Measurements from ENCODE around the gene APOL2.

DNA sequence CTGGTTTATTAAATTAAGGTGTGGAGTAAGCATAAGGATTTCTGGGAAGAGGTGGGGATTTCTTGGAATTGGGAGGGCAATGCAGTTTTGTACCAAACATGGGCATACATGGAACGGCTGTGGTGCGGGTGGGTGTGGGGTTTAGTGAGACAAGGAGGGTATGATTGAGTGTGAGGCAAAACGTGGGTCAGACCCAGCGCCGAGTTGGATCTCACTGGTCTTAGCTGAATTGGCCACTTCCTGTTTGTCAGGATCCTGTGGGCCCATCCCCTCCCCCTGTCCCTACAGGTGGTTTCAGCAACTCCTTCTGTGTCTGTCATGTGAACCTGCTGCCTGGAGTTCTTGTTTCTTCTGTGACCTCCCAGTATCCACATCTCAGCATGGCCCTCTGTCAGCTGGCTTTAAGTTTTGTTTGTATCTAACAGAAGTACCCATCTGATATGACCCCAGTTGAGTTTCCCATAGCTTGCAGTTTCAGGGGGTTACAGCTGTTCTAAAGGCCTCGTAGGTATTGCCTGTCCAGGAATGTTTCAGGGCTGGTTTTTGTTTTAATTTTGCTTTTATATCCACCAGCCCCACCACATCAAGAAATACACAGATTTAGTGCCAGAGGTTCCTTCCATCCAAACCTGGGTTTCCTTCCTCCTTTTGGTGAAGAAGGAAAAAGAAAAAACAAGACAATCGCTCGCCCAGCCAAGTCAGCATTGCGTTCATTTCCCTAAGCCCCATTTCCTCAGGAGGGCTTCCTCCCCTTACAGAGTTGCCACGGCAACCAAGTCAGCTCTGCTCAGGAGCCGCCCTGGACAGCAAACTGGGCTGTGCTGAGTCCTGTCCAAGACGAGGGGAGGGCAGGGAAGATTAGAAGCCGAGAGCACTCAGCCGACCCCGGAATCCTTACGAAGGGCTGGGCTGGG is 19.6 kb upstream of the APOL2 start:
- TF ChIP-seq, protein P1, sequence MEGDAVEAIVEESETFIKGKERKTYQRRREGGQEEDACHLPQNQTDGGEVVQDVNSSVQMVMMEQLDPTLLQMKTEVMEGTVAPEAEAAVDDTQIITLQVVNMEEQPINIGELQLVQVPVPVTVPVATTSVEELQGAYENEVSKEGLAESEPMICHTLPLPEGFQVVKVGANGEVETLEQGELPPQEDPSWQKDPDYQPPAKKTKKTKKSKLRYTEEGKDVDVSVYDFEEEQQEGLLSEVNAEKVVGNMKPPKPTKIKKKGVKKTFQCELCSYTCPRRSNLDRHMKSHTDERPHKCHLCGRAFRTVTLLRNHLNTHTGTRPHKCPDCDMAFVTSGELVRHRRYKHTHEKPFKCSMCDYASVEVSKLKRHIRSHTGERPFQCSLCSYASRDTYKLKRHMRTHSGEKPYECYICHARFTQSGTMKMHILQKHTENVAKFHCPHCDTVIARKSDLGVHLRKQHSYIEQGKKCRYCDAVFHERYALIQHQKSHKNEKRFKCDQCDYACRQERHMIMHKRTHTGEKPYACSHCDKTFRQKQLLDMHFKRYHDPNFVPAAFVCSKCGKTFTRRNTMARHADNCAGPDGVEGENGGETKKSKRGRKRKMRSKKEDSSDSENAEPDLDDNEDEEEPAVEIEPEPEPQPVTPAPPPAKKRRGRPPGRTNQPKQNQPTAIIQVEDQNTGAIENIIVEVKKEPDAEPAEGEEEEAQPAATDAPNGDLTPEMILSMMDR (IDR thresholded peaks at IDR 0.05), result no peak
- TF ChIP-seq EP300 (IDR thresholded peaks at IDR 0.05; ENCODE audit: low read depth), result no peak
- TF ChIP-seq POLR2AphosphoS5 (IDR thresholded peaks at IDR 0.05), result no peak
- TF ChIP-seq POLR2A (IDR thresholded peaks at IDR 0.05), result no peak

All from transverse colon (tissue), 4 donors.